K562 (cell line): ENCODE measurements around the gene BAIAP2L2. TPM values are rescaled to one million over a fixed set of nuclear protein-coding genes. Genes with fewer than 3 reads are reported as not detected.
"Not testable (repeated sequence)": the region's sequence is repeated elsewhere in the genome, so short reads cannot be mapped to it uniquely, and the experiment has no call there.

Experiments
- ATAC-seq: fragments of 200-7000 bp; cut with Tn5 transposase; 3 replicates; pipeline ENCODE4 v1.9.1; 2020; ENCODE audit warnings: moderate library complexity
- BruUV-seq: library from RNA; stranded (reverse); fragments of 400-500 nt; replicated peaks from 2 replicates; lab custom pipeline; 2021; lab: Mats Ljungman, UMichigan
- CTCF ChIA-PET: fragments of 300-600 bp; formaldehyde crosslinking; extraction: SDS; loops from one replicate; lab custom pipeline; 2021; ENCODE audit warnings: low intra/inter-chr PET ratio; lab: Yijun Ruan, JAX
- POLR2A ChIA-PET: fragments of 300-600, 350-650 bp; sonication (Branson Sonifier 250); formaldehyde crosslinking; extraction: SDS; loops from one replicate; lab custom pipeline; 2021; ENCODE audit warnings: antibody characterized with exemption, inconsistent platforms; lab: Yijun Ruan, JAX
- DNase-seq, 4 experiments: peaks; one replicate each; pipeline versions ENCODE4 v3.0.0 to v3.0.0-alpha.2; 2011 to 2018; ENCODE audit warnings: low spot score in 3 of 4, mixed read lengths in 3 of 4; ENCODE audit errors: extremely low read depth in 1 of 4
- FAIRE-seq: peaks from 2 replicates; lab custom pipeline; 2011; peaks lifted over from hg19 to GRCh38; lab: Jason Lieb, UNC
- H2AFZ ChIP-seq: 2 replicates; pipeline ENCODE4 v1.6.0; 2011; ENCODE audit warnings: low read depth, low read length, control low read depth, inconsistent platforms
- H3K27ac ChIP-seq: fragments of 200-600 bp; 3 replicates; pipeline ENCODE4 v1.8.0; 2011; ENCODE audit warnings: low read depth, mild to moderate bottlenecking, control low read depth, inconsistent platforms, low read length, moderate library complexity, mixed read lengths; ENCODE audit errors: extremely low read depth
- H3K27me3 ChIP-seq, 2 experiments: fragments of 300-600 bp in 1 of 2; 2 replicates in 1 of 2; 3 replicates in 1 of 2; pipeline versions ENCODE4 v1.6.0 to v1.8.0; 2011; ENCODE audit warnings: inconsistent platforms in 2 of 2, low read length in 2 of 2, mild to moderate bottlenecking in 1 of 2, mixed read lengths in 1 of 2, moderate library complexity in 1 of 2; ENCODE audit not compliant: control insufficient read depth in 2 of 2, insufficient read depth in 2 of 2
- H3K36me3 ChIP-seq: fragments of 300-600 bp; 3 replicates; pipeline ENCODE4 v1.8.0; 2011; ENCODE audit warnings: mild to moderate bottlenecking, low read length, inconsistent platforms; ENCODE audit not compliant: control insufficient read depth, insufficient read depth
- H3K4me1 ChIP-seq, 2 experiments: fragments of 200-600 bp in 1 of 2; replicated peaks in 1 of 2; 2 replicates in 1 of 2; 3 replicates in 1 of 2; pipeline versions ENCODE4 v1.5.1 to v1.8.0; 2011; ENCODE audit warnings: inconsistent platforms in 2 of 2, low read length in 2 of 2, mild to moderate bottlenecking in 1 of 2, mixed read lengths in 1 of 2, moderate library complexity in 1 of 2; ENCODE audit not compliant: control insufficient read depth in 2 of 2, insufficient read depth in 2 of 2
- H3K4me2 ChIP-seq: 2 replicates; pipeline ENCODE4 v1.6.1; 2011; ENCODE audit warnings: low read length, control low read depth, inconsistent platforms, mixed read lengths; ENCODE audit not compliant: insufficient read depth
- H3K4me3 ChIP-seq: fragments of 200-600 bp; sonication (generic), shearing (Covaris generic); 2 replicates; pipeline ENCODE4 v1.5.1; 2016; ENCODE audit warnings: control low read depth, inconsistent platforms
- H3K79me2 ChIP-seq: fragments of 200-600 bp; 3 replicates; pipeline ENCODE4 v1.8.0; 2011; ENCODE audit warnings: low read length, inconsistent platforms; ENCODE audit not compliant: control insufficient read depth, insufficient read depth
- H3K9ac ChIP-seq, 2 experiments: 2 replicates each; pipeline versions ENCODE4 v1.6.0 to v1.6.1; 2011; ENCODE audit warnings: low read depth in 2 of 2, low read length in 2 of 2, control low read depth in 1 of 2, inconsistent platforms in 1 of 2, mild to moderate bottlenecking in 1 of 2, mixed read lengths in 1 of 2; ENCODE audit not compliant: insufficient read depth in 1 of 2
- H3K9me1 ChIP-seq: one replicate; pipeline ENCODE4 v1.6.0; 2011; ENCODE audit warnings: inconsistent platforms, mild to moderate bottlenecking, low read length, moderate library complexity; ENCODE audit not compliant: control insufficient read depth, insufficient read depth
- H3K9me3 ChIP-seq: replicated peaks from 2 replicates; pipeline ENCODE4 v1.5.1; 2011; ENCODE audit warnings: low read depth, low read length, inconsistent platforms; ENCODE audit not compliant: control insufficient read depth, insufficient read depth
- H4K20me1 ChIP-seq: replicated peaks from 2 replicates; pipeline ENCODE4 v1.6.1; 2011; ENCODE audit warnings: low read length, inconsistent platforms, mixed read lengths; ENCODE audit not compliant: control insufficient read depth, insufficient read depth
- E2F4 ChIP-seq: sonication (generic); formaldehyde crosslinking; IDR thresholded peaks from 2 replicates; pipeline ENCODE4 v1.8.0; 2022; ENCODE audit warnings: mild to moderate bottlenecking, low read depth, missing genetic modification reagents
- ZNF507 ChIP-seq: conservative IDR thresholded peaks from 2 replicates; pipeline ENCODE4 v1.6.1; 2017; ENCODE audit warnings: missing genetic modification characterization, missing compliant biosample characterization
- WGBS: fragments of 100-300 bp; shearing (Covaris generic); methylation state at CpG from one replicate; pipeline ENCODE4 v1.1.6; 2016; ENCODE audit warnings: low coverage, mixed read lengths; ENCODE audit not compliant: insufficient coverage; ENCODE audit errors: missing lambda C conversion rate; 5-methylcytosine and 5-hydroxymethylcytosine counted together
- in situ Hi-C: fragments of 300-500 bp; cut with MboI; formaldehyde crosslinking; loops from 4 replicates; pipeline ENCODE4 v1.15.0; 2018; ENCODE audit warnings: inconsistent platforms, mixed read lengths
- intact Hi-C: fragments of 100-400 bp; cut with micrococcal nuclease; formaldehyde crosslinking; loops from 2 replicates; pipeline ENCODE4 v1.14.2; 2022
- polyA plus RNA-seq, 8 experiments: library from polyadenylated mRNA; depleted of rRNA in 4 of 8; stranded (reverse) in 5 of 8; unstranded in 3 of 8; fragments of >200 nt; fragmentation: Nextera tagmentation in 2 of 8; fragmentation: Illumina TruSeq in 1 of 8; extraction: Ambion mirVana in 2 of 8; extraction: Trizol in 1 of 8; gene quantifications; 2 replicates each; pipeline versions ENCODE4 v1.2.1 to v1.2.3, GENCODE V29; 2011 to 2014; ENCODE audit warnings: inconsistent platforms in 1 of 8, missing spikeins in 1 of 8
- total RNA-seq, 7 experiments: library from RNA; depleted of rRNA in 6 of 7; stranded (reverse); fragments of >200 nt in 6 of 7; fragmentation: Illumina TruSeq in 2 of 7; extraction: Trizol in 2 of 7; gene quantifications; 2 replicates each; pipeline versions ENCODE4 v1.2.1 to v1.2.3, GENCODE V29; 2011 to 2021; ENCODE audit warnings: low replicate concordance in 1 of 7

Gene BAIAP2L2
- total and polyA plus RNA-seq, 9 of the 15 experiments (the other 6 are each of a cell fraction or from before 2014, with no cell fraction given), result 0.04 to 0.22 (median 0.07) TPM; not detected in 4

GRCh38 chr22:38155703-38156102 lies 45.2 kb upstream of the BAIAP2L2 start:
- BruUV-seq, result no TSS peak
- intact Hi-C loops (loop anchor here (2.0 kb wide), 1 partner anchor 103 kb away; no protein-coding TSS in a partner anchor), in situ Hi-C loops (no loop called here)
- Histone ChIP-seq H3K36me3 (no peaks in the 10 kb centered on the region), H3K4me3 (no peak overlapping the region), H4K20me1 (no peaks in the 10 kb centered on the region), H3K9ac (no peak overlapping the region), H3K27me3 (no peaks in the 10 kb centered on the region), H3K9me1 (no peaks in the 10 kb centered on the region), H2AFZ (no peak overlapping the region), H3K27ac (no peak overlapping the region), H3K4me2 (no peak overlapping the region), H3K79me2 (no peaks in the 10 kb centered on the region), H3K9me3 (no peaks in the 10 kb centered on the region), H3K4me1 (peaks cover 0 to 7% of the 10 kb centered on the region in 2 experiments; a peak in 4 of 5 replicates)
- POLR2A ChIA-PET, result no interaction called here
- CTCF ChIA-PET, result no interaction called here
- ATAC-seq (no peak), FAIRE-seq (no peak), DNase-seq (no peak)
- TF ChIP-seq E2F4 (no peak), ZNF507 (peak; percentile 77)
- WGBS, result 67% methylated on average over 1 of the region's 1 CpG

GRCh38 chr22:38154563-38154915 lies 44.1 kb upstream of the BAIAP2L2 start:
- in situ Hi-C loops, H3K4me2 ChIP-seq, H3K79me2 ChIP-seq, H3K9me1 ChIP-seq, BruUV-seq, H3K9me3 ChIP-seq, CTCF ChIA-PET, H3K27me3 ChIP-seq, ATAC-seq, H3K4me1 ChIP-seq, H3K4me3 ChIP-seq, H4K20me1 ChIP-seq, DNase-seq, FAIRE-seq, H2AFZ ChIP-seq, H3K27ac ChIP-seq, H3K36me3 ChIP-seq, H3K9ac ChIP-seq: not testable (repeated sequence)
- 9% methylated on average over 1 of the region's 1 CpG for WGBS
- POLR2A ChIA-PET, result interaction anchor here (0.9 to 1.7 kb wide), 2 partner anchors 11 to 26 kb away, joined by 3 to 8 read pairs; no protein-coding TSS in a partner anchor
- intact Hi-C loops, result loop anchor here (2.0 kb wide), 1 partner anchor 102 kb away; no protein-coding TSS in a partner anchor
